ENCODE data around the gene CHID1.

GRCh38 chr11:953512-953911 is 42.9 kb upstream of the CHID1 start:
- TF ChIP-seq CTCF (IDR thresholded peaks at IDR 0.05; ENCODE audit: low read depth, low read length, poor library complexity, severe bottlenecking) = no peak
- no peak for TF ChIP-seq EZH2phosphoT487 (IDR thresholded peaks at IDR 0.05; ENCODE audit: borderline replicate concordance, low read length)
